Panc1 (cell line): ENCODE measurements around the gene UGT1A1. TPM values are rescaled to one million over a fixed set of nuclear protein-coding genes. Genes with fewer than 3 reads are reported as not detected.
A peak's percentile ranks its signal among the peaks of the same experiment; 100 is the strongest.

Experiments used
- ATAC-seq: fragments of 200-7000 bp; cut with Tn5 transposase; 2 replicates; pipeline ENCODE4 v1.9.1; 2020; ENCODE audit warnings: mild to moderate bottlenecking, moderate library complexity
- BruUV-seq: library from RNA; stranded (reverse); fragments of 400-500 nt; replicated peaks from 2 replicates; lab custom pipeline; 2021; lab: Mats Ljungman, UMichigan
- CTCF ChIA-PET: fragments of 300-600 bp; sonication (Branson Sonifier 250); formaldehyde crosslinking; loops from one replicate; lab custom pipeline; 2022; ENCODE audit warnings: antibody characterized with exemption; lab: Charles Lee
- POLR2A ChIA-PET: fragments of 300-600 bp; sonication (Branson Sonifier 250); formaldehyde crosslinking; loops from one replicate; lab custom pipeline; 2022; ENCODE audit warnings: antibody characterized with exemption; lab: Charles Lee
- DNase-seq: peaks from one replicate; pipeline ENCODE4 v3.0.0-alpha.2; 2010; ENCODE audit warnings: low read depth, low spot score
- H3K27ac ChIP-seq: 2 replicates; pipeline ENCODE4 v1.5.1; 2011; ENCODE audit warnings: mild to moderate bottlenecking, low read length, inconsistent platforms
- H3K27me3 ChIP-seq: fragments of 200-500 bp; sonication (Bioruptor generic); 2 replicates; pipeline ENCODE4 v1.6.0; 2014; ENCODE audit warnings: low read length, inconsistent platforms; ENCODE audit not compliant: control insufficient read depth, insufficient read depth
- H3K36me3 ChIP-seq: fragments of 200-500 bp; sonication (Bioruptor generic); 2 replicates; pipeline ENCODE4 v1.5.1; 2014; ENCODE audit warnings: inconsistent platforms, mild to moderate bottlenecking, low read length, moderate library complexity; ENCODE audit not compliant: control insufficient read depth, insufficient read depth
- H3K4me1 ChIP-seq: 2 replicates; pipeline ENCODE4 v1.5.1; 2011; ENCODE audit warnings: inconsistent platforms, mild to moderate bottlenecking, low read length, moderate library complexity; ENCODE audit not compliant: control insufficient read depth, insufficient read depth
- H3K4me3 ChIP-seq, 2 experiments: 2 replicates each; pipeline ENCODE4 v1.5.1; 2011 to 2012; ENCODE audit warnings: low read depth in 2 of 2, low read length in 2 of 2, mild to moderate bottlenecking in 2 of 2, inconsistent platforms in 1 of 2, moderate library complexity in 1 of 2
- H3K9me3 ChIP-seq: fragments of 200-500 bp; sonication (Bioruptor generic); 2 replicates; pipeline ENCODE4 v1.5.1; 2014; ENCODE audit warnings: low read depth, mild to moderate bottlenecking, inconsistent platforms, low read length, moderate library complexity; ENCODE audit not compliant: control insufficient read depth, insufficient read depth
- CTCF ChIP-seq: fragments of 450-650 bp; IDR thresholded peaks from 2 replicates; pipeline ENCODE4 v1.5.1; 2017; ENCODE audit warnings: mild to moderate bottlenecking
- POLR2AphosphoS5 ChIP-seq: IDR thresholded peaks from 2 replicates; pipeline ENCODE4 v1.6.1; 2012; ENCODE audit warnings: mild to moderate bottlenecking, low read depth, low read length, moderate library complexity
- REST ChIP-seq, 2 experiments: IDR thresholded peaks; 2 replicates each; pipeline ENCODE4 v1.6.1; 2011 to 2012; ENCODE audit warnings: low read depth in 2 of 2, control low read depth in 1 of 2, low read length in 1 of 2, mild to moderate bottlenecking in 1 of 2, moderate library complexity in 1 of 2; ENCODE audit not compliant: insufficient read depth in 1 of 2
- SIN3A ChIP-seq: IDR thresholded peaks from 2 replicates; pipeline ENCODE4 v1.6.1; 2012; ENCODE audit warnings: low read depth, mild to moderate bottlenecking, low read length, moderate library complexity, borderline replicate concordance; ENCODE audit not compliant: insufficient read depth
- TCF7L2 ChIP-seq: IDR thresholded peaks from 2 replicates; pipeline ENCODE4 v1.6.1; 2011; ENCODE audit warnings: mild to moderate bottlenecking, low read depth, low read length, inconsistent platforms
- in situ Hi-C: cut with HindIII; loops from 2 replicates; pipeline ENCODE4 v1.10.0; 2016; ENCODE audit warnings: low sequenced_read_pairs, low pct_unique_long_range_greater_than_20kb
- intact Hi-C: fragments of 100-400 bp; cut with micrococcal nuclease; formaldehyde crosslinking; loops from one replicate; pipeline ENCODE4 v1.10.0; 2022; ENCODE audit not compliant: unreplicated experiment
- total RNA-seq: library from RNA; stranded (reverse); gene quantifications from one replicate; pipeline ENCODE4 v1.2.1, GENCODE V29; 2021; ENCODE audit not compliant: unreplicated experiment

UGT1A1 gene
- total RNA-seq, 1 experiment from 2014 or later = not detected

GRCh38 chr2:233816771-233817170 is 56.7 kb downstream of the UGT1A1 start:
- intact Hi-C loops (no loop called here), in situ Hi-C loops (no loop called here)
- TF ChIP-seq SIN3A (no peak), POLR2AphosphoS5 (no peak), REST (IDR thresholded peaks at IDR 0.05; ENCODE audit: insufficient read depth in 1 of 2, low read depth in 2 of 2, low read length in 1 of 2) (no peak), CTCF (no peak), TCF7L2 (no peak)
- H3K27ac ChIP-seq = no peak overlapping the region
- ATAC-seq = no peak
- no peaks in the 10 kb centered on the region for H3K36me3 ChIP-seq
- H3K27me3 ChIP-seq = no peaks in the 10 kb centered on the region
- no TSS peak for BruUV-seq
- H3K4me3 ChIP-seq = no peak overlapping the region
- no peak for DNase-seq
- ChIA-PET POLR2A (no interaction called here), CTCF (no interaction called here)
- H3K9me3 ChIP-seq = no peaks in the 10 kb centered on the region
- no peaks in the 10 kb centered on the region for H3K4me1 ChIP-seq

- no peaks in the 10 kb centered on the region for H3K27me3 ChIP-seq
- POLR2A ChIA-PET = no interaction called here
- no peak overlapping the region for H3K27ac ChIP-seq
- H3K4me3 ChIP-seq = no peak overlapping the region
- H3K9me3 ChIP-seq = no peaks in the 10 kb centered on the region
- DNase-seq (no peak), ATAC-seq (peak; percentile 40; the same call in 1 of the 2 replicates)
- intact Hi-C loops = no loop called here
- no peaks in the 10 kb centered on the region for H3K36me3 ChIP-seq
- no TSS peak for BruUV-seq
- TF ChIP-seq REST (IDR thresholded peaks at IDR 0.05; ENCODE audit: insufficient read depth in 1 of 2, low read depth in 2 of 2, low read length in 1 of 2) (no peak), CTCF (no peak), TCF7L2 (no peak), POLR2AphosphoS5 (no peak), SIN3A (no peak)
- in situ Hi-C loops = no loop called here
- CTCF ChIA-PET = no interaction called here
- H3K4me1 ChIP-seq = no peaks in the 10 kb centered on the region
Observed at GRCh38 chr2:233817361-233817911, 57.4 kb downstream of the UGT1A1 start.
